ENCODE measurements around the gene FAM162A. TPM values are rescaled to one million over a fixed set of nuclear protein-coding genes. Genes with fewer than 3 reads are reported as not detected.
A peak's percentile ranks its signal among the peaks of the same experiment; 100 is the strongest.
"Not testable (repeated sequence)": the region's sequence is repeated elsewhere in the genome, so short reads cannot be mapped to it uniquely, and the experiment has no call there.

FAM162A gene
- total RNA-seq, 1 donor from 2014 or later = 77.8 TPM

- Mint-ChIP-seq H3K9me3 (no peaks in the 10 kb centered on the region), H3K4me3 (peak overlapping the region; percentile 14)
- intact Hi-C loops (cut with micrococcal nuclease) = loop anchor here (2.0 kb wide), 1 partner anchor 66 kb away; no protein-coding TSS in a partner anchor
These were observed 19.5 kb upstream of the FAM162A start for GRCh38 chr3:122364490-122364889.

GRCh38 chr3:122365073-122365472, 18.9 kb upstream of the FAM162A start:
- H3K36me3 Mint-ChIP-seq (ENCODE audit: low read depth) = peaks cover 49% of the 10 kb centered on the region
- intact Hi-C loops (cut with micrococcal nuclease) = loop anchor here (1.0 to 5.0 kb wide), 7 partner anchors 18 to 818 kb away; partner anchors contain the start of genes MIX23 and POLQ
- DNase-seq = no peak
- no peaks in the 10 kb centered on the region for H3K9me3 Mint-ChIP-seq
- H3K4me3 Mint-ChIP-seq = peak overlapping the region; percentile 30
- H3K27ac Mint-ChIP-seq = peak overlapping the region; percentile 95
- peaks cover 33% of the 10 kb centered on the region for H3K4me1 Mint-ChIP-seq
- H3K27me3 Mint-ChIP-seq = no peaks in the 10 kb centered on the region

More at GRCh38 chr3:122364490-122364889, 19.5 kb upstream of the FAM162A start:
- DNase-seq = no peak
- Mint-ChIP-seq H3K36me3 (ENCODE audit: low read depth) (peaks cover 48% of the 10 kb centered on the region), H3K27ac (peak overlapping the region; percentile 95), H3K4me1 (peaks cover 33% of the 10 kb centered on the region), H3K27me3 (no peaks in the 10 kb centered on the region)

- Mint-ChIP-seq H3K4me1 (peaks cover 33% of the 10 kb centered on the region), H3K36me3 (ENCODE audit: low read depth) (peaks cover 47% of the 10 kb centered on the region), H3K4me3 (peak overlapping the region; percentile 30), H3K27ac (peak overlapping the region; percentile 95)
- H3K27me3 Mint-ChIP-seq, H3K9me3 Mint-ChIP-seq: not testable (repeated sequence)
- peak; percentile 68 for DNase-seq
- intact Hi-C loops (cut with micrococcal nuclease) = loop anchor here (1.0 to 5.0 kb wide), 7 partner anchors 18 to 818 kb away; partner anchors contain the start of genes MIX23 and POLQ
These were observed 18.2 kb upstream of the FAM162A start for GRCh38 chr3:122365582-122366378.

GRCh38 chr3:122366379-122366749, 17.6 kb upstream of the FAM162A start:
- Mint-ChIP-seq H3K36me3 (ENCODE audit: low read depth) (peaks cover 50% of the 10 kb centered on the region), H3K27ac (peak overlapping the region; percentile 18), H3K9me3 (no peaks in the 10 kb centered on the region), H3K4me1 (peaks cover 34% of the 10 kb centered on the region), H3K4me3 (no peak overlapping the region), H3K27me3 (no peaks in the 10 kb centered on the region)
- DNase-seq = no peak
- intact Hi-C loops (cut with micrococcal nuclease) = loop anchor here (5.0 kb wide), 2 partner anchors 109 to 819 kb away; partner anchors contain the start of gene POLQ

GRCh38 chr3:122374034-122374433, 9.9 kb upstream of the FAM162A start:
- no peak overlapping the region for H3K4me3 Mint-ChIP-seq
- H3K9me3 Mint-ChIP-seq = peaks cover 4% of the 10 kb centered on the region
- intact Hi-C loops (cut with micrococcal nuclease) = no loop called here
- H3K36me3 Mint-ChIP-seq (ENCODE audit: low read depth) = peaks cover 38% of the 10 kb centered on the region
- no peak overlapping the region for H3K27ac Mint-ChIP-seq
- H3K4me1 Mint-ChIP-seq = peaks cover 17% of the 10 kb centered on the region
- H3K27me3 Mint-ChIP-seq = no peaks in the 10 kb centered on the region
- no peak for DNase-seq

- H3K4me1 Mint-ChIP-seq = peaks cover 41% of the 10 kb centered on the region
- peak overlapping the region; percentile 9 for H3K27ac Mint-ChIP-seq
- peaks cover 4% of the 10 kb centered on the region for H3K9me3 Mint-ChIP-seq
- intact Hi-C loops (cut with micrococcal nuclease) = no loop called here
- no peak overlapping the region for H3K4me3 Mint-ChIP-seq
- DNase-seq = no peak
- H3K27me3 Mint-ChIP-seq = no peaks in the 10 kb centered on the region
- peaks cover 42% of the 10 kb centered on the region for H3K36me3 Mint-ChIP-seq (ENCODE audit: low read depth)
These were observed 6.0 kb upstream of the FAM162A start for GRCh38 chr3:122377975-122378374.

GRCh38 chr3:122382888-122383666, 905 bp upstream of the FAM162A start, which contains the start of gene MIX23:
MIX23 (minus strand) TSS chr3:122383231; CDS start chr3:122383224, 7 bp downstream.
- peak within 1 kb of the TSS; percentile 97 for H3K4me3 Mint-ChIP-seq
- H3K4me1 Mint-ChIP-seq = peaks cover 63% of the 10 kb centered on the region
- intact Hi-C loops (cut with micrococcal nuclease) = loop anchor here (1.0 to 5.0 kb wide), 4 partner anchors 18 to 836 kb away; partner anchors contain the start of genes GOLGB1, KPNA1 and POLQ
- H3K9me3 Mint-ChIP-seq = no peaks in the 10 kb centered on the region
- H3K27me3 Mint-ChIP-seq = no peaks in the 10 kb centered on the region
- DNase-seq = peak; percentile 96
- peaks cover 38% of the 10 kb centered on the region for H3K36me3 Mint-ChIP-seq (ENCODE audit: low read depth)
- peak within 1 kb of the TSS; percentile 96 for H3K27ac Mint-ChIP-seq

GRCh38 chr3:122387709-122388108, 3.7 kb downstream of the FAM162A start:
- peaks cover 29% of the 10 kb centered on the region for H3K36me3 Mint-ChIP-seq (ENCODE audit: low read depth)
- H3K9me3 Mint-ChIP-seq = no peaks in the 10 kb centered on the region
- intact Hi-C loops (cut with micrococcal nuclease) = no loop called here
- no peak overlapping the region for H3K27ac Mint-ChIP-seq
- no peak overlapping the region for H3K4me3 Mint-ChIP-seq
- DNase-seq = no peak
- no peaks in the 10 kb centered on the region for H3K27me3 Mint-ChIP-seq
- peaks cover 45% of the 10 kb centered on the region for H3K4me1 Mint-ChIP-seq

GRCh38 chr3:122389197-122389596, 5.2 kb downstream of the FAM162A start:
- H3K27me3 Mint-ChIP-seq = no peaks in the 10 kb centered on the region
- H3K4me1 Mint-ChIP-seq = peaks cover 46% of the 10 kb centered on the region
- intact Hi-C loops (cut with micrococcal nuclease) = no loop called here
- no peak overlapping the region for H3K4me3 Mint-ChIP-seq
- no peaks in the 10 kb centered on the region for H3K9me3 Mint-ChIP-seq
- peaks cover 37% of the 10 kb centered on the region for H3K36me3 Mint-ChIP-seq (ENCODE audit: low read depth)
- no peak for DNase-seq
- no peak overlapping the region for H3K27ac Mint-ChIP-seq

- Mint-ChIP-seq H3K27me3 (no peaks in the 10 kb centered on the region), H3K4me3 (no peak overlapping the region), H3K27ac (no peak overlapping the region), H3K9me3 (no peaks in the 10 kb centered on the region), H3K36me3 (ENCODE audit: low read depth) (peaks cover 39% of the 10 kb centered on the region), H3K4me1 (peaks cover 44% of the 10 kb centered on the region)
- no peak for DNase-seq
- intact Hi-C loops (cut with micrococcal nuclease) = loop anchor here (5.0 kb wide), 2 partner anchors 37 to 637 kb away; partner anchors contain the start of gene SEMA5B
These were observed 5.9 kb downstream of the FAM162A start for GRCh38 chr3:122389892-122390291.

GRCh38 chr3:122390665-122391064, 6.7 kb downstream of the FAM162A start:
- H3K4me1 Mint-ChIP-seq = peaks cover 51% of the 10 kb centered on the region
- intact Hi-C loops (cut with micrococcal nuclease) = loop anchor here (5.0 kb wide), 2 partner anchors 37 to 637 kb away; partner anchors contain the start of gene SEMA5B

GRCh38 chr3:122391681-122392446, 7.9 kb downstream of the FAM162A start:
- H3K36me3 Mint-ChIP-seq (ENCODE audit: low read depth) = peaks cover 39% of the 10 kb centered on the region
- DNase-seq = no peak
- intact Hi-C loops (cut with micrococcal nuclease) = loop anchor here (2.0 to 5.0 kb wide), 4 partner anchors 35 to 635 kb away; partner anchors contain the start of gene SEMA5B
- no peak overlapping the region for H3K4me3 Mint-ChIP-seq
- H3K9me3 Mint-ChIP-seq = no peaks in the 10 kb centered on the region
- no peak overlapping the region for H3K27ac Mint-ChIP-seq
- no peaks in the 10 kb centered on the region for H3K27me3 Mint-ChIP-seq
- peaks cover 51% of the 10 kb centered on the region for H3K4me1 Mint-ChIP-seq

More at GRCh38 chr3:122390665-122391064, 6.7 kb downstream of the FAM162A start:
- DNase-seq = no peak
- H3K9me3 Mint-ChIP-seq = no peaks in the 10 kb centered on the region
- H3K4me3 Mint-ChIP-seq = no peak overlapping the region
- H3K27me3 Mint-ChIP-seq = no peaks in the 10 kb centered on the region
- H3K36me3 Mint-ChIP-seq (ENCODE audit: low read depth) = peaks cover 38% of the 10 kb centered on the region
- H3K27ac Mint-ChIP-seq = no peak overlapping the region

Data from activated CD4-positive, alpha-beta T cell treated with anti-CD3 and anti-CD28 coated beads, Interleukin-2, amount 10 ng/mL, durations not matched to agents 24 days and 14 days (primary cell).